Non-pigmented ciliary epithelial cell (primary cell): ENCODE results near the gene KLC4.
A peak's percentile ranks its signal among the peaks of the same experiment; 100 is the strongest.
"Not testable (repeated sequence)": the region's sequence is repeated elsewhere in the genome, so short reads cannot be mapped to it uniquely, and the experiment has no call there.

Experiments used
- DNase-seq: peaks from one replicate; pipeline ENCODE4 v3.0.0-alpha.2; 2010; ENCODE audit warnings: low read depth

KLC4 gene

GRCh38 chr6:43093436-43094289 is 34.2 kb downstream of the KLC4 start:
- no peak for DNase-seq

- no peak for DNase-seq
Measured at GRCh38 chr6:43095939-43096338, 36.5 kb downstream of the KLC4 start.

GRCh38 chr6:43096451-43097097 is 37.1 kb downstream of the KLC4 start:
- DNase-seq, result no peak

GRCh38 chr6:43097098-43097489 is 37.7 kb downstream of the KLC4 start:
- no peak for DNase-seq

- no peak for DNase-seq
Measured at GRCh38 chr6:43097502-43097901, 38.1 kb downstream of the KLC4 start.

- no peak for DNase-seq
Measured at GRCh38 chr6:43101497-43101896, 42.1 kb downstream of the KLC4 start.

GRCh38 chr6:43103253-43103876 is 43.9 kb downstream of the KLC4 start:
- no peak for DNase-seq

GRCh38 chr6:43105538-43106222 is 46.2 kb downstream of the KLC4 start:
- DNase-seq, result no peak

GRCh38 chr6:43107344-43108062 is 48.1 kb downstream of the KLC4 start:
- DNase-seq, result no peak

GRCh38 chr6:43113431-43114260 is 54.2 kb downstream of the KLC4 start:
- no peak for DNase-seq

GRCh38 chr6:43115365-43115764 is 55.9 kb downstream of the KLC4 start:
- DNase-seq, result no peak

- DNase-seq, result not testable (repeated sequence)
Measured at GRCh38 chr6:43117466-43117865, 58.0 kb downstream of the KLC4 start.

GRCh38 chr6:43119482-43119881 is 60.1 kb downstream of the KLC4 start:
- no peak for DNase-seq

- DNase-seq, result no peak
Measured at GRCh38 chr6:43120101-43120763, 60.8 kb downstream of the KLC4 start.

GRCh38 chr6:43120944-43121913 is 61.8 kb downstream of the KLC4 start:
- peak; percentile 94 for DNase-seq

GRCh38 chr6:43122146-43122545 is 62.7 kb downstream of the KLC4 start:
- DNase-seq, result no peak

GRCh38 chr6:43123461-43124314 is 64.3 kb downstream of the KLC4 start:
- no peak for DNase-seq

GRCh38 chr6:43124481-43124880 is 65.0 kb downstream of the KLC4 start:
- no peak for DNase-seq
